GM18511 (cell line): ENCODE measurements around the gene ZNF311.
"Not testable (repeated sequence)": the region's sequence is repeated elsewhere in the genome, so short reads cannot be mapped to it uniquely, and the experiment has no call there.

Experiments used
- ATAC-seq: cut with Tn5 transposase; IDR thresholded peaks from one replicate; pipeline ENCODE4 v1.9.1; 2021; ENCODE audit warnings: mild to moderate bottlenecking, moderate library complexity; ENCODE audit not compliant: unreplicated experiment

Gene ZNF311

GRCh38 chr6:28956331-28956730, 48.8 kb downstream of the ZNF311 start:
- no peak for ATAC-seq

DNA sequence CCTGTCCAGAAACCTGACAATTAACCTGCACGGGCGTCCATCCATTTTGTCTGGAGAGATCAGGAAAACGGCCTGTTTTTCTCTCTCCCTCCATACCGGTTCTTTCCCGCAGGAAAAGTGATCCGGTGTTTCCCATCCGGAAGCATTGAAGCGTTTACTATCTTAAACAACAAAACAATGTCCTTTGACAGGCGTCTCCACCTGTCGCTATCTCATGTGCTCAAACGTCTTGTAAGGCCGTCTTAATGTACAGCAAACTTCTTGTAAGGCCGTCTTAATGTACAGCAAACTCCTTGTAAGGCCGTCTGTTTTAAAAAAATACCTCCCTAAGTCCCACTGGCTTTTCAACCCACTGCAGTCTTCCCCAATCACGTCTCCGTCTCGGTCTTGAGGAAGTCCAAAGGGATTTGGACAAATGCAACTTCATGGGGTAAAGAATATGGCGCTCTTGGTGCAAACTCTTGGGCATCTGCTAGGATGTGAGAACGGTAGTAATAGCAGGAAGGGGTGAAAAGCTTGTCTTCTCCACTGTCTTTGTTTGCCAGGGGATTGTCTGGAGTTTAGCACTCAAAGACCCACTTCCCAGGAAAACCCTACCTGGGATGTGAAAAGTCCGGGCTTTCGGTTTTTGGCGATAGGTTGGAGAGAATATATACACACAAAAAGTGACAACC, 51.4 kb downstream of the ZNF311 start:
- ATAC-seq: no peak

GRCh38 chr6:28953039-28953584, 52.0 kb downstream of the ZNF311 start:
- ATAC-seq: peak; percentile 58

DNA sequence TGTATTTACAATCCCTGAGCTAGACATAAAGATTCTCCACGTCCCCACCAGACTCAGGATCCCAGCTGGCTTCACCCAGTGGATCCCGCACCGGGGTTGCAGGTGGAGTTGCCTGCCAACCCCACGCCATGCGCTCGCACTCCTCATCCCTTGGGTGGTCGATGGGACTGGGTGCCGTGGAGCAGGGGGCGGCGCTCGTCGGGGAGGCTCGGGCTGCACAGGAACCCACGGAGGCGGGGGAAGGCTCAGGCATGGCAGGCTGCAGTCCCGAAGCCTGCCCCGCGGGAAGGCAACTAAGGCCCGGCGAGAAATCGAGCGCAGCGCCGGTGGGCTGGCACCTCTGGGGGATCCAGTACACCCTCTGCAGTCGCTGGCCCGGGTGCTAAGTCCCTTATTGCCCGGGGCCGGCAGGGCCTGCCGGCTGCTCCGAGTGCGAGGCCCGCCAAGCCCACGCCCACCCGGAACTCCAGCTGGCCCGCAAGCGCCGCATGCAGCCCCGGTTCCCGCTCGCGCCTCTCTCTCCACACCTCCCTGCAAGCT, 55.4 kb downstream of the ZNF311 start:
- ATAC-seq: not testable (repeated sequence)

DNA sequence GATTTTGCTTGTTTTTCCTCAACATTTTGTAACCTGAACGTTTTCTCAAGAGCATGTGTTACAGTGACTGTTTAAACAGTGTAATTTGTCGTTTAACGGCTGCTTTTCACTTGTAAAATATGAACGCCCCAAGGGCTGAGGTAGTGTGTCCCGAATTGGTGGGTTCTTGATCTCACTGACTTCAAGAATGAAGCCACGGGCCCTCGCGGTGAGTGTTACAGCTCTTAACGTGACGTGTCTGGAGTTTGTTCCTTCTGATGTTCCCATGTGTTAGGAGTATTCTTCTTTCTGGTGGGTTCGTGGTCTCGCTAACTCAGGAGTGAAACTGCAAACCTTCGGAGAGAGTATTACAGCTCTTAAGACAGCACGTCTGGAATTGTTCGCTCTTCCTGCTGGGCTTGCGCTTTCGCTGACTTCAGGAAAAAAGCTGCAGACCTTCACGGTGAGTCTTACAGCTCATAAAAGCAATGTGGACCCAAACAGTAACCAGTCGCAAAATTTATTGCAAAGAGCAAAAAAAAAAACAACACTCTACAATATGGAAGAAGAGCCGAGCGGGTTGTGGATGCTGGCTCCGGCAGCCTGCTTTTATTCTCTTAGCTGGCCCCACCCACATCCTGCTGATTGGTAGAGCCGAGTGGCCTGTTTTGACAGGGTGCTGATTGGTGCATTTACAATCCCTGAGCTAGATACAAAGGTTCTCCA, 56.2 kb downstream of the ZNF311 start:
- ATAC-seq: no peak

DNA sequence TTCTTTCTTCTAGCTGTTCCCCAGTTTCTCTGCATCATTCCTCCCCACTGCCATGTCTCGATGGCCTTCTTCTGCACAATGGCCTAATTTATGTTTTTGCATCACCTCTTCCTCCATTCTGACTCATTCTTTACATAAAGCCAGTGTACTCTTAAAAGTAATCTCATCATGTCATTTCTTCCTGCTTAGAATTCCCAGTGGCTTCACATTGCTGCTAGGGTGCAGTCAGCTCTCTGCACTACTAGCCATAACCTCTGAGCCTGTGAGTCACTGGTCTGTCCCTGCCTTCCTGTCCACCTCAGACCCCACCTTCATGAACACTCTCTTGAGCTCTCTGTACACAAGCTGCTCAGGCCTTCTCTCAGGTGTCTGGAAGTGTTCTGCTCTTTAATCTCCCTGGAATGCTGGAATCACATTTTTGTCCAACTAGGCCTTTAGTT, 57.3 kb downstream of the ZNF311 start:
- ATAC-seq: no peak

GRCh38 chr6:28947067-28947765, 57.9 kb downstream of the ZNF311 start:
- no peak for ATAC-seq

- no peak for ATAC-seq
These were observed 59.8 kb downstream of the ZNF311 start for GRCh38 chr6:28945349-28945748.
